HL-60/S4 treated with phorbol 12-myristate 13-acetate at 8.2 ng/mL for 4 days and 3 days (cell line): ENCODE measurements around the gene LRIT2.
"Not testable (repeated sequence)": the region's sequence is repeated elsewhere in the genome, so short reads cannot be mapped to it uniquely, and the experiment has no call there.

Experiments
- in situ Hi-C: fragments of 300-500 bp; cut with MboI; formaldehyde crosslinking; loops from 2 replicates; pipeline ENCODE4 v1.15.0; 2022; ENCODE audit warnings: low sequenced_read_pairs

Gene LRIT2

DNA sequence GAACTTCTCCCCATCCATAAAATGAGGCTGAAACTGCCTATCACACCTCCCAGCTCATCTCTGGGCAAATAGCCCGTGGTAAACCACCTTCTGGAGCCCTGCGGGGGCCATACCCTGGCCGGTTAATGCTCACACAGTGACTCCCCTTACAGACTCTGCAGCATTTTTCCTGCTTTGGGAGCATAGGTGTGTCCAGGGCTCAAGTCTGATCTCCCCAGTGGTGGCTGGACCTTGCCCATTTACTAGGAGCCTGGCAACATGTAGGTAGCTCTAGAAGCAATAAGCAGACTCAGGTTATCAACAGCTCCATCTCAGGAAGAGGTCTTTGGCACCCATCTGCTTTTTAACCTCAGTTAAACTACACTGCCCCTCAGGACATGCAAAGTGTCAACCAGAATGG lies 36.5 kb downstream of the LRIT2 start:
- in situ Hi-C loops, result no loop called here

DNA sequence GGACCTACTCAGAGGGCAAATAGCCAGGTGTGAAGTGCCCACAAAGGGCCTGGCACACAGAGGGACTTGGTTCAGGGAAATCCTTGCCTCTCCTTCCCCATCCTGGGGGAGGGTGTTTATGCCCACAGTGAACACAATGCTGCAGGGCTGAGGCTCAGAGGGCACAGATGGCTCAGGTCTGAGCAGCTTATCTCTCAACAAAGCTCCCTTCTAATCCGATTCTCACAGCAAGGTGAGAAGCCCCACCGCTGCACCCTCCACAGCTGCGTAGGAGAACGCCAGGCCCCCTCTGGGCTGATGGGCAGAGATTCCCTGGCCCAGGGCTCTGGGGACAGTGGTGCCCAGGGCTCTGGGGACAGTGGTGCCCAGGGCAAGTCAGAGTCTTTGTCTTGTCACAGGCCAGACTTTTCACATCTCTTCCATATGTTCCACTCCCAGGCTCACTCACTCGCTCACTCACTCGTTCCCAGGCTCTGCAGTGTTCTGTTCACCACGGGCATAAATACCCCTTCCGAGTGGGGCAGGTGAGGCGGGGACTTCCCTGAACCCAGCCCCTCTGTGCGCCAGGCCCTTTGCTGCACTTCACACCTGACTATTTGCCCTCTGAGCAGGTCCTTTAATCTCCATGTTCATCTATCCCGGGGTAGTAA lies 39.7 kb downstream of the LRIT2 start:
- in situ Hi-C loops, result no loop called here

DNA sequence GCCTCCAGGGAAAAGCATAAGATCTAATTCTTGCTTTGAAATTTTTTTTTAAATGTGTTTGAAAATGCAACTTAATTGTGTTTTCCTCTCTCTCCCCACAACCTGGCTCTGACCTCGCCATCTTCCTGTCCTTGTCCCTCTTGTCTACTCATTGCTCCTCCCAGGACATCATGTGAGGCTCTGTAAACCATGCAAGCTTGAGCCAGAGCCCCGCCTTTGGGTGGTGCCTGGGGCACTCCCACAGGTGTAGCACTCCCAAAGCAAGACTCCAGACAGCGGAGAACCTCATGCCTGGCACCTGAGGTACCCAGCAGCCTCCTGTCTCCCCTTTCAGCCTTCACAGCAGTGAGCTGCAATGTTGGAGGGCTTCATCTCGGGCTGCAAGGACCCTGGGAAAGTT lies 40.8 kb downstream of the LRIT2 start:
- in situ Hi-C loops, result no loop called here

DNA sequence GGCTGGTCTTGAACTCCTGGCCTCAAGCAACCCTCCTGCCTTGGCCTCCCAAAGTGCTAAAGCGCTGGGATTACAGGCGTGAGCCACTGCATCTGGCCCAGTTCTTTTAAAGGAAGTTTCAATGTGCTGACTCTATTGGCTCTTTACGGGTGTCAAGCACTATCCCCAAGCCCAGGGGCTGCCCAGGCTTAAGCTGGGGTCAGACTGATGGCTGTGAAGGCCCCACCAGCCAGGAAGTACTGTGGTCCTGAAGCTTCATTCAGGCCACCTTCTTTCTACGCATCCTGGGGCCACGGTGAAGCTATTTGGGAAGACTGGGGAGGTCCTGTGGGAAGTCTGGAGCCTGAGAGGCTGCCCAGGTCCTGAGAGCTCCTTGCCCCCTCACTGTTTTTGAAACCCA lies 43.7 kb downstream of the LRIT2 start:
- in situ Hi-C loops, result no loop called here

DNA sequence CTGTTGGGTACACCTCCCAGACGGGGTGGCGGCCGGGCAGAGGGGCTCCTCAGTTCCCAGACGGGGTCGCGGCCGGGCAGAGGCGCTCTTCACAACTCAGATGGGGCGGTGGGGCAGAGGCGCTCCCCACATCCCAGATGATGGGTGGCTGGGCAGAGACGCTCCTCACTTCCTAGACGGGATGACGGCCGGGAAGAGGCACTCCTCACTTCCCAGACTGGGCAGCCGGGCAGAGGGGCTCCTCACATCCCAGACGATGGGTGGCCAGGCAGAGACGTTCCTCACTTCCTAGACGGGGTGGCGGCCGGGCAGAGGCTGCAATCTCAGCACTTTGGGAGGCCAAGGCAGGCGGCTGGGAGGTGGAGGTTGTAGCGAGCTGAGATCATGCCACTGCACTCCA lies 45.0 kb downstream of the LRIT2 start:
- in situ Hi-C loops, result not testable (repeated sequence)

DNA sequence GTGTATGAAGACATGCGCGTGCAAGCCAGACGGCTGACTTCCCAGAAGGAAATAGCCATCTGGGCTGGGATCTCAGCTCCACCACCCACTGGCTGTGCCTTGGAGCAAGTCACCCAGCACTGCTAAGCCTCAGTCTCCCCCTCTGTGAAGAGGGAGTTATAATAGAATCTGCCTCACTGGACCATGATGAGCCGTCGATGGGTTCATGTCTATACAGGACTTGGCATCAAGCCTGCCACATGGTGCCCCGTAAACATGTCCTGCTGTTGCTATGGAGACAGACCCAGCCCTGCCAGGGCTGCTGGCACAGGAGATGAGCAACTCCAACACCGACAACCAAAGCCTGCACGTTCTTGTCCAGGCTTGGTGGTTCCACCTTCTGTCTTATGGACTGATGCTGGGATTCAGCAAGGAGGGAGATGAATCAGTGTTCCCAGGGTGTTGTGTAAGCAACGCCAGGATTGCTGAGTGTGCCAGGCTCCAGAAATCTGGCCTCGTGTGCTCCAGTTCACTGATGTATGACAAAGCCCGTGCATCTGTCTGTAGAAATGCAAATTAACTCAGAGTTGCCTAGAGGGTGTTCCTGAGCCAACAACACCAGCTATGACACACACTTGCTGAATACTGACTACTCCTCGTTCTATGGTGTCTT lies 46.2 kb downstream of the LRIT2 start:
- in situ Hi-C loops, result no loop called here

DNA sequence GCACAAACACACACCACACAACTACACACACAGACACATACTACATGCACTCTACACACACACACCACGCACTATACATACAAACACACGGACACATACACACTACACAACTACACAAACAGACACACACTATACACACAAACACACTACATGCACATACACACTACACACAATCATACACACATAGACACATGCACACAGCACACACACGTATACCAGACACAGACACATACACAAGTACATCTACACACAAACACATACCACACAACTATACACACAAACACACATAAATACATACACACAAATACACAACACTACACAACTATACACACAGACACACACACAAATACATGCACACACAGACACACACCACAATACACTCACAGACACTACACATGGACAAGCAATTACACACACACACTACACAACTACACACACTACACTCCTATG lies 47.2 kb downstream of the LRIT2 start:
- in situ Hi-C loops, result no loop called here

DNA sequence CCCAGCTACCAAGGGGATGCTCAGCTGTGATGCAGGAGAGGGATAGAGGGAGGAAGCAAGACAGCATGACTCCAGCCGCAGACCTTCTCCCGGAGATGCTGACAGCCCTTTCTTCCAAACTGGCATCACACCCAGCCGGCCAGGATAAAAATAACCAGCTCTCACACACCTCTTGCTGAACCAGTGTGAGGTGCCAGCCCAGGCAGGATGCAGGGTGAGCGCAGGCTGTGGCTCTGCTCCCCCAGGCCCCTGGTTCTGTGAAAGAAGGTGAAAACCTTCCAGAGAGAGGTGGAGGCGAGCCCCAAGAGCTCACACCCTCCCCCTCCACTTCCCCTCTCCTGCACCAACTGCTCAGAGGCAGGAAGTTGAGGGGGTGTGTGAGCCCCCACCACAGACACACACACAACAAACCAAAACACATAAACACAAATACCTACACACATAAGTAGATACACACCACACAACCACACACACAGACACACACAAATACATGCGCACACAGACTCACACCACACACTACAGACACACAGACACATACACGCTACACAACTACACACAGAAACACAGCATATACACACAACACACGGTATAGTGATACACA lies 47.7 kb downstream of the LRIT2 start:
- in situ Hi-C loops, result no loop called here

DNA sequence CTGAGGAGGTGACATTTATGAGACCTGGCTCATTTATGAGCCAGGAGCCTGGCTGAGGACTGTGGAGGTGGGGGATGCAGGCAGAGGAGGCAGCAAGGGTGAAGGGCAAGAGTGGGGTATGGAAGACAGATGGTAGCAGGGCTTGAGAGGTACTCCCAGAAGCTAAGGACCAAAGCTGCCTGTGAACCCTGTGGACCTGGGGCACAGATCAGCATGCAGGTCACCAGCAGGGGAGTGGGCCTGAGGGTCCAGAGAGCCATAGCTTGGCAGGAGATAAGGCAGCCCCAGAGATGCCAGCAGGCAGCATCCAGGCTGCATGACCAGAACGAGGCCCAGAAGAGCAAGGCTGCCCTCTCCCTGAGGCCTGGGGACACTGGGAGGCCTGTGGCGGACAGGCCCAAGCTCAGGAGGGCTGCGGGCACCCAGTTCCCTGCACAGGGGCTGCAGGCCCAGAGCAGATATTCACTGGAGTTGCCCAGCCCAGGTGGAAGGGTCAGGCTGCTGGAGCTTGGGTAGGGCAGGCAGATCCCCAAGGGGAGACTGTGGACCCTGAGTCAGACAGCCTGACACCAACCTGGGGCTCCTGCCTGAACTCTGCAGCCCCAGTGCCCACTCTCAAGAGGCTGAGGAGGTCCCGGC lies 48.4 kb downstream of the LRIT2 start:
- in situ Hi-C loops, result no loop called here

DNA sequence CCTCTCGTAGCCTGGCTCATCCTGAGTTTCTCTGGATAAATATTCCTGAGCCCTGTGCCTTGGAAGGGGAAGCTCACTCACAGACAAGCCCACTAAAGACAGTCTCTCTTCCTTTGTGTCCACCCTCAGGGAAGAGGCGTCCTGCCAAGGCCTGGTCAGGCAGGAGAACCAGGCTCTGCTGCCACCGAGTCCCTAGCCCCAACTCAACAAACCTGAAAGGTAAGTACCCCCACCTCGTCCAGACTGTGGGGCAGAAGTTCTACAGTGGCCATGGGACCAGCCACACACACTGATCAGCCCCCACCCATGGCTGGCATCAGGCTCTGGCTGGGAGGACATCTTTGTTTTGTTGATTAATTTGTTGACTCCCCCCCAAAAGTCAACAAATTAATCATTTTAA lies 49.0 kb downstream of the LRIT2 start:
- in situ Hi-C loops, result no loop called here

DNA sequence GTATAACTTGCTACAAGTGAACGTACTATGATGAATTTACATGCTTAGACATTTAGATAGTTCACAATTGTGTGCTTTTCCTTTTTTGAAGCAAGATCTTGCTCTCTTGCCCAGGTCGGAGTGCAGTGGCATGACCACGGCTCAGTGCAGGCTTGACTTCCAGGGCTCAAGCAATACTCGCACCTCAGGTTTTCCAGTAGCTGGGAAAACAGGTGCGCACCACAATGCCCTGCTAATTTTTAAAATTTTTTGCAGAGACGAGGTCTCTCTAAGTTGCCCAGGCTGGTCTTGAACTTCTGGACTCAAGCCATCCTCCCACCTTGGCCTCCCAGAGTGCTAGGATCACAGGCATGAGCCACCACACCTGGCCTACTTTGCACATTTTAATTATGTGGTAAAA lies 49.9 kb downstream of the LRIT2 start:
- in situ Hi-C loops, result no loop called here

DNA sequence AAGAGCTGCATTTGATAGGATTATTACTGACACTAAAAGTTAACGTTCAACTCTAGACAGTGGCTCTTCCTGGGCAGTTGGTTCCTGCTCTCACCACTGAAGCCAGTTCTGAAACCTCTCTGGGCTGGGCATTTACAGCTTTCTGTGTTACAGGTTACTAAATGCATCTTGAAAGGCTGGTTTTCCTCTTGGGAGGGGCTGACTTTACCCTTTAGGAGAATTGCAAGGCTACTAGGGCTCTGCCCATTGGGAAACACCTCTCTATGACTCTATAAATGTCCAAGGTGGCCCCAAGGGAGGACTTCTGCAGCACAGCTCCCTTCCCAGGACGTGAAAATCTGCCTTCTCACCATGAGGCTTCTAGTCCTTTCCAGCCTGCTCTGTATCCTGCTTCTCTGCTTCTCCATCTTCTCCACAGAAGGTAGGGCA lies 51.8 kb downstream of the LRIT2 start, which contains the start of gene GPR15LG:
GPR15LG (plus strand) TSS at position 301 of the 429 bp plus-strand sequence; CDS start at position 352, 51 bp downstream.
- in situ Hi-C loops, result no loop called here

DNA sequence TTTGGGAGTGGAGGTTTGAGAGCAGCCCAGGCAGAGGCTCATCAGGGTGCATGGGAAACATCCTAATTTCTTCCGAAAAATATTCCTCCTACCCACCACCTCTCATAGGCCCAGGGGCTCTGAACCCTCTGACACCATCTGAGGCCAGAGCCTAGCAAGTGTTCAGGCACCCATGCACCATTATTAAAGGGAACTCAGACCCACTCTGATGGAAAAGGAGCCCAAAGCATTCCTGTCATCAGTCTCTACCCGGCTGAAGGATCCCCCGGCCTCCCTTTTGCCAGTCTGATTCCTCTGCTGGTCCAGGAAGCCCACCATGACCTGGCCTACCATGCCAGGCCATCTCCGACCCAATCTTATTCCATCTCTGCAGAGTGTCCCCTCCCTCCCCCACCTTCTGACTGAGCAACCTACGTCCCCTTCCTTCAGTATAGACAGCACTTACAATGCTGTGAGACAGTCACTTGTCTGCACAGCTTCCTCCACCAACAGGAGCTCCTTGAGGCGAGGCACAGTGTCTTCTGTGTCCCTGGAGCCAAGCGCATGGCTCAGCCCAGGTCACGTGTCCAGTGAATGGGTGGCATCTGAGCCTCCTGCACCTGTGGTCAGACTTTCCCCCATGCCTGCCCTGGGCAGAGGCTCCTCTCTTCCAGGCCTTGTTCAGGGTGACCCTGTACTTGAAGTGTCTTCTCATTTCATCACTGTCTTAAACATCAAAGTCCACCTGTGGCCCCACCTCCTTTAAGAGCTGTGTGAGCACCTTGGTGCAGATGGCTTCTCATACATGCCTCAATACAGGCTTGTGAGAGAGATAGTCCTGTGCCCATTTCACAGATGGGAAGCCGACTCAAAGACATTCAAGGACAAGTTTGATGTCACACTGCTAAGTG lies 52.6 kb downstream of the LRIT2 start:
- in situ Hi-C loops, result no loop called here

DNA sequence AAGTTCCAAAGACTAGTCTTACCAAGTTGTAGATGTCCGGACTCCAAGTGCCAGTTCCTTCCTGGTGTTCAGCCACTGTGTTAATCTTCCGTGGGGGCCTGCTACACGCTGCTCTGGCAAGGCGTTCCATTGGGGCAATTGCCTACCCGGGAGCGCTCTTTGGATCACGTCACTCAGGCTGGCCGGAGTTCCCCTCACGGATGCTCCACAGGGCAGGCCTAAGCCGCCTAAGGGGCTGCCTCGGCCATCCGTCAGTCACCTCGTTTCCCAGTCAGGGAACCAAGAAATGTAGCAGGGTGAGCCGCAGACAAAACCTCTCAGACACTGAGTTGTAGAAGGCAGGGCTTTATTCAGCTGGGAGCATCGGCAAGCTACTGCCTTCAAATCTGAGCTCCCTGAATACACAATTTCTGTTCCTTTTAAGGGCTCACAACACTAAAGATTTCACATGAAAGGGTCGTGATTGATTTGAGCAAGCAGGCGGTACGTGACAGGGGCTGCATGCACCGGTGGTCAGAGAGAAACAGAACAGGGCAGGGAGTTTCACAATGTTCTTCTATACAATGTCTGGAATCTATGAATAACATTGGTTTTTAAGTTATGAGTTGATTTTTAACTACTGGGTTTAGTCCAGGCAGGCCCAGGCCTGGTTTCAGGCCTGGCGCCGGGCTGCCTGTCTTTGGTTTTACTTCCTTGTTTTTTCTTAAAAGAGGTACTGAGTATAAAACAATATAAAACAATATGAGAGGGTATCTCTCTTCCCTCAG lies 53.5 kb downstream of the LRIT2 start:
- in situ Hi-C loops, result not testable (repeated sequence)

DNA sequence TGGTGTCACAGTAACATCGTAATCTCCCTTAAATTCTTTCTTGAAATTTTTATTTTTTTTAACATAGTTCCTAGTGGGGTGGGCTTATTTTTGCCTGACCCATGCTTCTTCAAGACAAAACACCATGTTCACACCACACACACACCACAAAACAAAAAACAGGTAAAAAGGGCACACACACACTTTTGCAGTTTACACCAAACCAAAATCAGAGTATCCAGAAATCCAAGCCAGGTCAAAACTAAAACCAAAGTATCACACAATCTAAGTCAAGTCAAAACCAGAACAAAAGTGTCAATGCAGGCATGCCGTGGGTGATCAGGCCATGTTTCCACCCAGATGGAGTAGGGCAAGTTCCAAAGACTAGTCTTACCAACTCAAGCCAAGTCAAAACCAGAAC lies 54.1 kb downstream of the LRIT2 start:
- in situ Hi-C loops, result not testable (repeated sequence)
